Choroid plexus epithelial cell (primary cell): ENCODE measurements around the gene MT1G.
"Not testable (repeated sequence)": the region's sequence is repeated elsewhere in the genome, so short reads cannot be mapped to it uniquely, and the experiment has no call there.

Experiments
- DNase-seq: peaks from one replicate; pipeline ENCODE4 v3.0.0-alpha.2; 2010; ENCODE audit warnings: low read depth
- H3K4me3 ChIP-seq: 2 replicates; pipeline ENCODE4 v1.5.1; 2011; ENCODE audit warnings: low read depth, mild to moderate bottlenecking, control low read depth, low read length, moderate library complexity
- TF ChIP-seq, protein P1 (sequence below): conservative IDR thresholded peaks from 2 replicates; pipeline ENCODE4 v1.5.1; 2011; ENCODE audit warnings: low read depth, mild to moderate bottlenecking, control low read depth, inconsistent platforms, low read length, moderate library complexity

Gene MT1G

DNA sequence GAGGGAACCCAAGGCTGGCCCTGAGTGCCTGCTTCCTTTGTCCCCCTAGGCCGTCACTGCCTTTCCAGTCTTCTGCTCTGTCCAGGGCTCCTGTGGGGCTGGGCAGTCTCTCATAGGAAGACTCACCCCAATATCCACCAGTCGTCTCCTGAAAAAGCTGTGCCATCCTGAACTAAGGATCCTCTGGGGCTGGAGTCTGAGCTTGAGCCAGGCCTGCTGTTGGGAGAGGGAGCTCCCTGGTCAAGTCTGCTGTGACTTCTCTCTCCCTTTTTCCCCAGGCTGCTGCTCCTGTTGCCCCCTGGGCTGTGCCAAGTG lies 2.7 kb upstream of the MT1G start:
- TF ChIP-seq, protein P1, sequence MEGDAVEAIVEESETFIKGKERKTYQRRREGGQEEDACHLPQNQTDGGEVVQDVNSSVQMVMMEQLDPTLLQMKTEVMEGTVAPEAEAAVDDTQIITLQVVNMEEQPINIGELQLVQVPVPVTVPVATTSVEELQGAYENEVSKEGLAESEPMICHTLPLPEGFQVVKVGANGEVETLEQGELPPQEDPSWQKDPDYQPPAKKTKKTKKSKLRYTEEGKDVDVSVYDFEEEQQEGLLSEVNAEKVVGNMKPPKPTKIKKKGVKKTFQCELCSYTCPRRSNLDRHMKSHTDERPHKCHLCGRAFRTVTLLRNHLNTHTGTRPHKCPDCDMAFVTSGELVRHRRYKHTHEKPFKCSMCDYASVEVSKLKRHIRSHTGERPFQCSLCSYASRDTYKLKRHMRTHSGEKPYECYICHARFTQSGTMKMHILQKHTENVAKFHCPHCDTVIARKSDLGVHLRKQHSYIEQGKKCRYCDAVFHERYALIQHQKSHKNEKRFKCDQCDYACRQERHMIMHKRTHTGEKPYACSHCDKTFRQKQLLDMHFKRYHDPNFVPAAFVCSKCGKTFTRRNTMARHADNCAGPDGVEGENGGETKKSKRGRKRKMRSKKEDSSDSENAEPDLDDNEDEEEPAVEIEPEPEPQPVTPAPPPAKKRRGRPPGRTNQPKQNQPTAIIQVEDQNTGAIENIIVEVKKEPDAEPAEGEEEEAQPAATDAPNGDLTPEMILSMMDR: no peak
- DNase-seq: no peak
- no peak overlapping the region for H3K4me3 ChIP-seq

DNA sequence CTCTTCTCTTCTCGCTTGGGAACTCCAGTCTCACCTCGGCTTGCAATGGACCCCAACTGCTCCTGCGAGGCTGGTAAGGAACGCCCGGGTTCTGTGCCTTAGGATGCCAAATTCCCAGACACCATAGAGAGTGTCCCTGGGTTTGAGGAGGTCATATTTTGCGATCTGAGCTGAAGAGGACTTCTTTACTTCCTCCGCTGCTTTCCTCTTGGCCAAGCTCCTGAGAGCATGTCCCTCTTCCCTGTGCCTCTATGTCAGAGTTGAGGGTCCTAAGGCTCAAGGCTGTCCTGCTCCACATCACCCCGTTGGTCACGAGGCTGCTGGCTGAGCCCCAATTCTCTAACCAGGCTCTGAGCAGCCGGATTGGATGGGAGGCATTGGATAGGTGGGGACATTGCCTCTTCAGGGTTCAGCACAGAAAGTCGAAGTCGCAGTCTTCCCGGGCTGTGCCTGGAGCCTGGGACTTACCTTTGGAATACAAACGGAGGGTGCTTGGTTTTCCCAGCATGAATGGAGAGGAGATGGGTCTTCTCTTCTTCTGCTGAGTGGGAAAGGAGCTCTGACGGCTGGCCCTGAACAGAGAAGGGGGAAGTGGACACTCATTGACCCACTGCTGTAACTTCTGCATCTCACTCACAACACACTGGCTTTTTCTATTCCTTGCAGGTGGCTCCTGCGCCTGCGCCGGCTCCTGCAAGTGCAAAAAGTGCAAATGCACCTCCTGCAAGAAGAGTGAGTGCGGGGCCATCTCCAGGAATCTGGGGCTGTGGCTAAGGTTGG lies 2.2 kb upstream of the MT1G start:
- TF ChIP-seq, protein P1: no peak
- no peak for DNase-seq
- H3K4me3 ChIP-seq: no peak overlapping the region

- no peak within 1 kb of the TSS for H3K4me3 ChIP-seq
- no peak for DNase-seq
- TF ChIP-seq, protein P1: no peak
Observed at GRCh38 chr16:56669005-56669839, 1.4 kb upstream of the MT1G start, which contains the start of gene MT1H. Gene MT1H, plus strand, starts transcription at chr16:56669814. Its CDS starts 71 bp downstream, at chr16:56669885.

DNA sequence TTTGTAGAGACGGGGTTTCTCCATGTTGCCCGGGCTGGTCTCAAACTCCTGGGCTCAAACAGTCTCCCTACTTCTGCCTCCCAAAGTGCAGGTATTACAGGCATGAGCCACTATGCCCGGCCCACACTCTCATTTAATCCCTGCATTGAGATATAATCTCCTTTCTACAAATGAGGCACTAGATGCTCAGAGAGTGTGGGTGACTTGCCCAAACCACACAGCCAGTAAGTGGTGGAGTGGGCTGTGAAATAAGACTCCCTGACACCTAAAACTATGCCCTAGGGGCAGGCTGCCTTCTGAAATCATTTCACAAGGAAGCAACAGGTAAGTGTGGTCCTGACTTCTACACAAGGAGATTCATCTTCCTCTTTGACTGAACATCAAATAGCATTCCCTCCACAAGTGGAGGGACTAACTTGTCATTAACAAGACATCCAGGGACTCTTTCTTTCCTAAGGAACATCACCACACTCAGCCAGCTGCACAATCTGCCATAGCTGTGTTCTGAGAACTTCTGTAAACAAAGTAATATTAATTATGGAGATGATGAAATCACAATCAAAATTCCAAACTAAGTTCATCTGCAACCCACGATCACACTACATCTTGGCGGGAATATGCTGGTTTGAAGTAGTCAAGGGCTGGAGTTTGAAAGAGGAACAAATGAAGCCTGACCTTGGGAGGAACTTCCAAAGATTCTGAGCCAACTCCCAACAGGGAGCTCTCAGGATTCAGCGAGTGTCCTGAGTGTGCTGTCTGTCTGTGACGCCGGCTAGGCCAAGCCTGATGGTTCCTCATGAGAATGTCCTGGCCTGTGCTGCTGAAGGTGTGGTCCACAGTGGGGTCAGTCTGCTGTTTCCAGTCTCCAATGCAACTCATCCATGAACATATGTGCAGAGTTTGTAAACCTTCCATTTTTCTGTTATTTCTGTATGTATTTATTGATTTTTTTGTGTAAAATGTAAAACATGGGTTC lies 2.3 kb downstream of the MT1G start:
- H3K4me3 ChIP-seq, DNase-seq: not testable (repeated sequence)

DNA sequence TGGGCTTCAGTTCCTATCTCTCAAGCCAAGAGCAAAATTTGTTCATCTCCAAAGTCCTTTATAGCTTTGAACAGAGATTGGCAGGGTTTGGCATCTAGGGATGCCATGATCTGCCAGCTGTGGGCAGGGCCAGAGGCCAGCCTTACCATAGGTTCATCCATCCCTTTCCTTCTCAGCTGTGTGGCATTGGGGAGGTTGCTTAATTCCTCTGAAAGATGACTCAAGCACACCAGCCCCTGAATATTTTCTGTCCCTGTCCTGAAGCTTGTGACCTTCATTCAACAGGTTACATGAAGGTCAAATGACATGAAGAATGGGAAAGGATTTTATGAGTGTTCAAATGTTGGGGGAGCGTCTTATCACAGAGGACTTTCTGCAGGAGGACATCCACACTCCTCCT lies 3.4 kb downstream of the MT1G start:
- TF ChIP-seq, protein P1: no peak
- H3K4me3 ChIP-seq: no peak overlapping the region
- no peak for DNase-seq

DNA sequence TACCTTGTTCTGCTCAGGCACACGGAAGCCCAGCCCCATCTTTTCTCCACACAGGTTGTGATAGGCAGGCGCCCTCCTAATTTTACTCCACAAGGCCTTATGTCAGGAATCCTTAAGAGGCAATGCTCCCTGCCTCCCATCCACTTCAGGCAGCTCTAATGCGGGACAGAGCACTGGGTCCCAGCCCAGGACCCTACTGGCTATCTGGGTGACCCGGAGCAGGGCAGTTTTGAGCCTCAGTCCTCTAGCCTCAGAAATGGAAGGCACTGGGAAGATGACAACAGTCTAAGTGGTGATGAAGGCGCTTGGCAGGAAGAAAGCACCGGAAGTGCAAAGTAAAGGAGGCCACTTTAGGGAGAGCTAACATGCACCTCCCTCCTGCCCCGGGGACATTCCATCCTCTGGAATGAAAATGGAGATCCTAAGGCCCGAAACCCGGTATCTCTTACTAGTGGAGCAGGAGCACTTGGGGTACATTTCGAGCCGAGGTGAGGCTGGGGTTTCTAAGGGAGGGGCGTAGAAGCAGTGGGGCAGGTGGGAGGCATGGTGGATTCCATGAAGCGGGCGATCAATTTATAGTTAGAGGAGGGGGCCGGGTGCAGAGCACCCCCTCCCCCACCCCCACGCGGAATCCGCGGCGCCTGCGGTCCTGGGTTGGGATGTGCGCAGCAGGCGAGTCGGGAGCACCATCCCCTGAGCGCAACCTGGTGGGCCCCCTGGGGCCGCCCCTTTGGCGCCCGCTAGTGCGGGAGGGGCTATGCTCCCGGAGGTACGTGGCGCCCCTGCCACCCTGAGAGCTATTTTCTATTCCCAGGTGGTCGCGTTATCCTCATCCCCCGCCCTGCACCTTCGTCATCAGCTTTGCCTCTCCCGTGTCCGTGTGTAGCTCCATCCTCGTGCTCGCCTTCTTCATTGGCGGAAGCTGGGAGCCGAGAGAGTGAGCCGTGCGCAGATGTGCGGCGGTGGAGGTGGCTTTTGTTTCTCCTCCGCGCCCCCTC lies 5.2 kb downstream of the MT1G start:
- peak overlapping the region; percentile 30 for H3K4me3 ChIP-seq

More for the DNA sequence above, 5.2 kb downstream of the MT1G start:
- no peak for DNase-seq
- TF ChIP-seq, protein P1: no peak
